Lower leg skin (tissue), 3 donors: ENCODE measurements around the gene RRP9.

Experiments
- POLR2A ChIP-seq, 2 donors: fragments of 450-650 bp; IDR thresholded peaks; one replicate each; pipeline ENCODE4 v1.6.1; 2016 to 2017; ENCODE audit warnings: antibody characterized with exemption in 2 of 2, mild to moderate bottlenecking in 1 of 2, moderate library complexity in 1 of 2
- TF ChIP-seq, protein P1 (sequence below), 3 donors: fragments of 450-650 bp; IDR thresholded peaks; one replicate each; pipeline ENCODE4 v1.5.1; 2016; ENCODE audit warnings: antibody characterized with exemption in 3 of 3, mild to moderate bottlenecking in 3 of 3, moderate library complexity in 2 of 3

DNA sequence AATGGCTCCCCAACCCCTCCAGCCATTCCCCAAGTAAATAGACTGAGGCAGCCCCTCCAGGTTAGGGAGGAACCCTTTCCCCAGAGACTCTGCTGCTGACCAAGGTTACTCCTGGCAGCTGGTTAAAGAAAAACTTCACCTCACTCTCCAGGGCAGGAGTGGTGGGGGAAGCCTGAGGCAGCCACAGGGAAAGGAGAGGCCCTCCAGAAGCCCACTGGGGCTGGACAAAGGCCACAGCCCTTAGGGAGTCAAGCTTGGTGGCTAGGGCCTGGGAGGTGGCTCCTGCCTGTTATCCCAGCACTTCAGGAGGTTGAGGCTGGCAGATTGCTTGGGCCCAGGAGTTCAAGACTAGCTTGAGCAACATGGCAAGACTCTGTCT lies 42.6 kb upstream of the RRP9 start:
- TF ChIP-seq POLR2A (IDR thresholded peaks at IDR 0.05) = no peak
- TF ChIP-seq, protein P1, sequence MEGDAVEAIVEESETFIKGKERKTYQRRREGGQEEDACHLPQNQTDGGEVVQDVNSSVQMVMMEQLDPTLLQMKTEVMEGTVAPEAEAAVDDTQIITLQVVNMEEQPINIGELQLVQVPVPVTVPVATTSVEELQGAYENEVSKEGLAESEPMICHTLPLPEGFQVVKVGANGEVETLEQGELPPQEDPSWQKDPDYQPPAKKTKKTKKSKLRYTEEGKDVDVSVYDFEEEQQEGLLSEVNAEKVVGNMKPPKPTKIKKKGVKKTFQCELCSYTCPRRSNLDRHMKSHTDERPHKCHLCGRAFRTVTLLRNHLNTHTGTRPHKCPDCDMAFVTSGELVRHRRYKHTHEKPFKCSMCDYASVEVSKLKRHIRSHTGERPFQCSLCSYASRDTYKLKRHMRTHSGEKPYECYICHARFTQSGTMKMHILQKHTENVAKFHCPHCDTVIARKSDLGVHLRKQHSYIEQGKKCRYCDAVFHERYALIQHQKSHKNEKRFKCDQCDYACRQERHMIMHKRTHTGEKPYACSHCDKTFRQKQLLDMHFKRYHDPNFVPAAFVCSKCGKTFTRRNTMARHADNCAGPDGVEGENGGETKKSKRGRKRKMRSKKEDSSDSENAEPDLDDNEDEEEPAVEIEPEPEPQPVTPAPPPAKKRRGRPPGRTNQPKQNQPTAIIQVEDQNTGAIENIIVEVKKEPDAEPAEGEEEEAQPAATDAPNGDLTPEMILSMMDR (IDR thresholded peaks at IDR 0.05) = no peak
